H1 (cell line): ENCODE measurements around the gene MSMP. TPM values are rescaled to one million over a fixed set of nuclear protein-coding genes. Genes with fewer than 3 reads are reported as not detected.

Source experiments
- CTCF ChIA-PET: fragments of 300-600 bp; sonication (Branson Sonifier 250); formaldehyde crosslinking; loops from one replicate; lab custom pipeline; 2021; ENCODE audit not compliant: partially characterized antibody; lab: Charles Lee
- POLR2A ChIA-PET: fragments of 300-600 bp; sonication (Branson Sonifier 250); formaldehyde crosslinking; loops from one replicate; lab custom pipeline; 2021; ENCODE audit warnings: inconsistent platforms; ENCODE audit not compliant: partially characterized antibody; lab: Charles Lee
- DNase-seq, 2 experiments: peaks; one replicate each; pipeline versions ENCODE4 v3.0.0 to v3.0.0-alpha.2; 2010 to 2022; ENCODE audit warnings: low spot score in 2 of 2, low read depth in 1 of 2, mixed read lengths in 1 of 2
- FAIRE-seq: peaks from 2 replicates; lab custom pipeline; 2011; peaks lifted over from hg19 to GRCh38; lab: Jason Lieb, UNC
- H2AFZ ChIP-seq: 2 replicates; pipeline ENCODE4 v1.8.1; 2012; ENCODE audit warnings: low read length, inconsistent platforms
- H2AK5ac ChIP-seq: 2 replicates; pipeline ENCODE4 v1.6.1; 2013; ENCODE audit warnings: low read depth, low read length
- H2BK120ac ChIP-seq: replicated peaks from 2 replicates; pipeline ENCODE3; 2013; ENCODE audit warnings: low read depth, low read length, inconsistent platforms
- H2BK12ac ChIP-seq: 2 replicates; pipeline ENCODE4 v1.6.1; 2013; ENCODE audit warnings: low read depth, low read length
- H2BK15ac ChIP-seq: 2 replicates; pipeline ENCODE4 v1.6.1; 2013; ENCODE audit warnings: low read length
- H2BK20ac ChIP-seq: 2 replicates; pipeline ENCODE4 v1.6.1; 2013; ENCODE audit warnings: low read length
- H2BK5ac ChIP-seq: 2 replicates; pipeline ENCODE4 v1.6.1; 2013; ENCODE audit warnings: low read depth, low read length
- H3K14ac ChIP-seq: 2 replicates; pipeline ENCODE4 v1.6.1; 2013; ENCODE audit warnings: inconsistent platforms; ENCODE audit not compliant: insufficient read length
- H3K18ac ChIP-seq: 2 replicates; pipeline ENCODE4 v1.6.1; 2013; ENCODE audit warnings: low read length; ENCODE audit errors: extremely low read depth
- H3K23ac ChIP-seq: 2 replicates; pipeline ENCODE4 v1.6.1; 2013; ENCODE audit warnings: inconsistent platforms; ENCODE audit not compliant: insufficient read length
- H3K23me2 ChIP-seq: 2 replicates; pipeline ENCODE4 v1.6.1; 2013; ENCODE audit warnings: low read depth, low read length
- H3K27ac ChIP-seq: 2 replicates; pipeline ENCODE4 v1.6.1; 2011; ENCODE audit warnings: low read depth, low read length, inconsistent platforms
- H3K27me3 ChIP-seq, 4 experiments: replicated peaks in 1 of 4; 1 replicate in 1 of 4; 2 replicates in 3 of 4; pipeline versions ENCODE4 v1.6.1 to v1.8.1; 2011 to 2013; ENCODE audit warnings: low read length in 3 of 4, mild to moderate bottlenecking in 3 of 4, inconsistent platforms in 2 of 4, mixed read lengths in 2 of 4, moderate library complexity in 1 of 4; ENCODE audit not compliant: control insufficient read depth in 3 of 4, insufficient read depth in 3 of 4; ENCODE audit errors: extremely low read depth in 1 of 4
- H3K36me3 ChIP-seq, 4 experiments: 2 replicates each; pipeline versions ENCODE4 v1.6.1 to v1.8.1; 2011 to 2013; ENCODE audit warnings: mild to moderate bottlenecking in 4 of 4, low read length in 3 of 4, moderate library complexity in 2 of 4, control low read depth in 1 of 4, inconsistent platforms in 1 of 4; ENCODE audit not compliant: insufficient read depth in 4 of 4, control insufficient read depth in 2 of 4
- H3K4ac ChIP-seq: replicated peaks from 2 replicates; pipeline ENCODE3; 2013; ENCODE audit warnings: low read length, low read depth, mixed read lengths, inconsistent platforms; ENCODE audit not compliant: insufficient read length
- H3K4me1 ChIP-seq, 4 experiments: replicated peaks in 1 of 4; 1 replicate in 1 of 4; 2 replicates in 3 of 4; pipeline versions ENCODE4 v1.6.1 to v1.8.1; 2011 to 2013; ENCODE audit warnings: low read length in 3 of 4, inconsistent platforms in 2 of 4, mixed read lengths in 1 of 4; ENCODE audit not compliant: insufficient read depth in 4 of 4, control insufficient read depth in 3 of 4
- H3K4me2 ChIP-seq, 2 experiments: 2 replicates each; pipeline versions ENCODE4 v1.6.1 to v1.8.1; 2011 to 2013; ENCODE audit warnings: low read depth in 2 of 2, low read length in 2 of 2, control low read depth in 1 of 2, inconsistent platforms in 1 of 2, mild to moderate bottlenecking in 1 of 2; ENCODE audit not compliant: insufficient read depth in 1 of 2
- H3K4me3 ChIP-seq, 4 experiments: fragments of 200-600, 300-600 bp in 1 of 4; sonication (generic), shearing (Covaris generic), sonication (Bioruptor Twin) in 1 of 4; 2 replicates each; pipeline versions ENCODE4 v1.5.1 to v1.8.1; 2011 to 2016; ENCODE audit warnings: low read length in 4 of 4, low read depth in 3 of 4, control low read depth in 2 of 4, inconsistent platforms in 2 of 4, mild to moderate bottlenecking in 2 of 4, mixed read lengths in 1 of 4, moderate library complexity in 1 of 4; ENCODE audit not compliant: insufficient read depth in 2 of 4; ENCODE audit errors: extremely low read depth in 1 of 4
- H3K56ac ChIP-seq: replicated peaks from 2 replicates; pipeline ENCODE3; 2013; ENCODE audit warnings: low read depth, mild to moderate bottlenecking, mixed read lengths, low read length, inconsistent platforms; ENCODE audit not compliant: insufficient read length
- H3K79me1 ChIP-seq: 2 replicates; pipeline ENCODE4 v1.6.1; 2013; ENCODE audit warnings: low read depth, low read length, control low read depth
- H3K79me2 ChIP-seq, 2 experiments: 2 replicates each; pipeline versions ENCODE4 v1.6.1 to v1.8.1; 2012 to 2013; ENCODE audit warnings: low read length in 2 of 2, mild to moderate bottlenecking in 2 of 2, inconsistent platforms in 1 of 2; ENCODE audit not compliant: insufficient read depth in 2 of 2, control insufficient read depth in 1 of 2
- H3K9ac ChIP-seq, 4 experiments: replicated peaks in 1 of 4; 1 replicate in 1 of 4; 2 replicates in 3 of 4; pipeline versions ENCODE4 v1.6.1 to v1.8.1; 2011 to 2013; ENCODE audit warnings: low read depth in 3 of 4, low read length in 3 of 4, control low read depth in 2 of 4, mild to moderate bottlenecking in 2 of 4, moderate library complexity in 2 of 4, inconsistent platforms in 1 of 4; ENCODE audit errors: extremely low read depth in 1 of 4
- H3K9me3 ChIP-seq, 2 experiments: 2 replicates each; pipeline versions ENCODE4 v1.6.1 to v1.8.1; 2012 to 2013; ENCODE audit warnings: mild to moderate bottlenecking in 2 of 2, moderate library complexity in 2 of 2, control low read depth in 1 of 2, inconsistent platforms in 1 of 2, low read depth in 1 of 2, low read length in 1 of 2, mixed read lengths in 1 of 2; ENCODE audit not compliant: insufficient read depth in 2 of 2
- H4K20me1 ChIP-seq, 2 experiments: replicated peaks in 1 of 2; 2 replicates each; pipeline versions ENCODE3 to v1.8.1; 2011 to 2013; ENCODE audit warnings: inconsistent platforms in 2 of 2, low read length in 2 of 2, mild to moderate bottlenecking in 1 of 2; ENCODE audit not compliant: insufficient read depth in 2 of 2, control insufficient read depth in 1 of 2
- H4K5ac ChIP-seq: 2 replicates; pipeline ENCODE4 v1.6.1; 2013; ENCODE audit warnings: low read length, low read depth, mixed read lengths, inconsistent platforms; ENCODE audit not compliant: insufficient read length
- H4K8ac ChIP-seq: 2 replicates; pipeline ENCODE4 v1.8.0; 2013; ENCODE audit warnings: mild to moderate bottlenecking, moderate library complexity, low read length, inconsistent platforms; ENCODE audit not compliant: insufficient read depth; ENCODE audit errors: extremely low read depth
- H4K91ac ChIP-seq: replicated peaks from 2 replicates; pipeline ENCODE3; 2013; ENCODE audit warnings: low read length, mixed read lengths, inconsistent platforms; ENCODE audit not compliant: insufficient read length
- TAF7 ChIP-seq: optimal IDR thresholded peaks from 2 replicates; pipeline ENCODE3; 2011; ENCODE audit warnings: low read depth, mild to moderate bottlenecking, inconsistent platforms, low read length, moderate library complexity, borderline replicate concordance
- TBP ChIP-seq: IDR thresholded peaks from 2 replicates; pipeline ENCODE4 v1.6.1; 2011; ENCODE audit warnings: low read depth, low read length, improper control_type of control experiment
- WGBS, 2 experiments: shearing (Covaris generic) in 1 of 2; methylation state at CpG; one replicate each; pipeline versions ENCODE4 v1.1.6 to v1.1.7; 2013 to 2015; ENCODE audit warnings: low lambda C conversion rate in 2 of 2, mixed read lengths in 2 of 2, inconsistent platforms in 1 of 2, low coverage in 1 of 2, missing lambda C conversion rate in 1 of 2; ENCODE audit not compliant: insufficient replicate concordance in 2 of 2, insufficient coverage in 1 of 2, insufficient read length in 1 of 2; ENCODE audit errors: extremely low coverage in 1 of 2, missing lambda C conversion rate in 1 of 2; 5-methylcytosine and 5-hydroxymethylcytosine counted together
- polyA plus RNA-seq, 7 experiments: library from polyadenylated mRNA; depleted of rRNA in 3 of 7; stranded (reverse) in 5 of 7; unstranded in 2 of 7; fragments of >200 nt in 5 of 7; fragments of 200-250 nt in 2 of 7; gene quantifications; 1 replicate in 5 of 7; 2 replicates in 1 of 7; 4 replicates in 1 of 7; pipeline versions ENCODE4 v1.2.1 to v1.2.3, GENCODE V29; 2011 to 2013; ENCODE audit warnings: missing spikeins in 2 of 7, mixed read lengths in 2 of 7
- total RNA-seq: library from RNA; stranded (reverse); fragmentation: NEBNext Ultra II Directional; extraction: Animal tissue kit (Norgen Biotek cat#: 25700); gene quantifications from 2 replicates; pipeline ENCODE4 v1.2.1, GENCODE V29; 2021
- TF ChIP-seq, protein P1 (sequence below), 3 experiments: IDR thresholded peaks; 1 replicate in 2 of 3; 2 replicates in 1 of 3; pipeline versions ENCODE4 v1.5.1 to v1.6.1; 2011; ENCODE audit warnings: low read length in 3 of 3, mild to moderate bottlenecking in 3 of 3, inconsistent platforms in 2 of 3, low read depth in 1 of 3, moderate library complexity in 1 of 3; ENCODE audit not compliant: insufficient read depth in 1 of 3; ENCODE audit errors: control extremely low read depth in 1 of 3

Gene MSMP
- total and polyA plus RNA-seq, 2 of the 8 experiments (the other 6 are each of a cell fraction or from before 2014, with no cell fraction given): 0.53 TPM; not detected in 1

DNA sequence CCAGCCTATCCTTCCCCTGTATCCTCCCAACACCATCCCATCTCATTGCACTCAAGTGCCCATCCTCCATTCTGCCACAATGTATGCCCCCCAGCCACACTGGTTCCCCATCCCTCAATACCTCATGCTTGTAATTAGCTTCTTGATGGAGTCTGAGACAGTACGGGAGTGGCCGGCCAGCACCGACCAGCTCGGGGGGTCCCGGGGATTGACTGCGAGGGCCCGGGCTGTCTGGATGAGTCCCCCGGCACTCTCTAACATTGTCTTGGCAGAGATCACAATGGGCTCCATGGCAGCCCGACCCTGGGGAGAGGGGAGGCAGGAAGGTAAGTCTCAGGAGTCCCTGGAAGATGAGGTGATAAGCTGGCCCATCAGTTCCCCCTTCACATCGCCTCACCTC, 47.1 kb downstream of the MSMP start:
- H3K9ac ChIP-seq: no peak overlapping the region
- FAIRE-seq: no peak

More for the DNA sequence above, 47.1 kb downstream of the MSMP start:
- Histone ChIP-seq H2BK5ac (no peak overlapping the region), H2BK15ac (no peak overlapping the region), H2AK5ac (no peak overlapping the region), H3K18ac (no peak overlapping the region), H4K5ac (no peak overlapping the region), H3K4ac (no peak overlapping the region), H3K9me3 (no peaks in the 10 kb centered on the region), H3K79me2 (no peaks in the 10 kb centered on the region), H3K27ac (no peak overlapping the region), H3K79me1 (no peaks in the 10 kb centered on the region), H3K56ac (no peak overlapping the region), H3K36me3 (peaks cover 35 to 87% (median 74%) of the 10 kb centered on the region in 4 experiments), H2BK120ac (no peak overlapping the region), H3K23me2 (no peaks in the 10 kb centered on the region), H4K91ac (no peak overlapping the region), H3K14ac (no peak overlapping the region), H3K23ac (no peak overlapping the region), H3K4me3 (no peak overlapping the region), H4K8ac (no peak overlapping the region; the same call in 1 of the 2 replicates), H2BK12ac (no peak overlapping the region), H2BK20ac (no peak overlapping the region), H3K27me3 (no peaks in the 10 kb centered on the region), H3K4me1 (no peaks in the 10 kb centered on the region), H4K20me1 (peaks cover 0 to 8% of the 10 kb centered on the region in 2 experiments), H2AFZ (no peak overlapping the region), H3K4me2 (no peak overlapping the region)
- 94% methylated on average over 10 of the region's 10 CpGs; no CpG with 5 or more reads in 1 of the 2 experiments for WGBS, 2 experiments
- CTCF ChIA-PET: interaction anchor here (1.0 to 13.1 kb wide), 9 partner anchors 13 to 129 kb away, joined by 3 to 199 read pairs (median 4); partner anchors contain the start of genes ARHGEF39 and TPM2
- TF ChIP-seq, protein P1, sequence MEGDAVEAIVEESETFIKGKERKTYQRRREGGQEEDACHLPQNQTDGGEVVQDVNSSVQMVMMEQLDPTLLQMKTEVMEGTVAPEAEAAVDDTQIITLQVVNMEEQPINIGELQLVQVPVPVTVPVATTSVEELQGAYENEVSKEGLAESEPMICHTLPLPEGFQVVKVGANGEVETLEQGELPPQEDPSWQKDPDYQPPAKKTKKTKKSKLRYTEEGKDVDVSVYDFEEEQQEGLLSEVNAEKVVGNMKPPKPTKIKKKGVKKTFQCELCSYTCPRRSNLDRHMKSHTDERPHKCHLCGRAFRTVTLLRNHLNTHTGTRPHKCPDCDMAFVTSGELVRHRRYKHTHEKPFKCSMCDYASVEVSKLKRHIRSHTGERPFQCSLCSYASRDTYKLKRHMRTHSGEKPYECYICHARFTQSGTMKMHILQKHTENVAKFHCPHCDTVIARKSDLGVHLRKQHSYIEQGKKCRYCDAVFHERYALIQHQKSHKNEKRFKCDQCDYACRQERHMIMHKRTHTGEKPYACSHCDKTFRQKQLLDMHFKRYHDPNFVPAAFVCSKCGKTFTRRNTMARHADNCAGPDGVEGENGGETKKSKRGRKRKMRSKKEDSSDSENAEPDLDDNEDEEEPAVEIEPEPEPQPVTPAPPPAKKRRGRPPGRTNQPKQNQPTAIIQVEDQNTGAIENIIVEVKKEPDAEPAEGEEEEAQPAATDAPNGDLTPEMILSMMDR (IDR thresholded peaks at IDR 0.05; ENCODE audit: control extremely low read depth in 1 of 3, insufficient read depth in 1 of 3, low read depth in 1 of 3, low read length in 3 of 3): no peak
- TF ChIP-seq TAF7 (no peak), TBP (no peak)
- POLR2A ChIA-PET: interaction anchor here (0.7 to 4.1 kb wide), 4 partner anchors 8 to 20 kb away, joined by 3 to 19 read pairs (median 3); no protein-coding TSS in a partner anchor
- DNase-seq: no peak
